IMR-90 (cell line): ENCODE data around the gene SOX11. TPM values are rescaled to one million over a fixed set of nuclear protein-coding genes. Genes with fewer than 3 reads are reported as not detected.
A peak's percentile ranks its signal among the peaks of the same experiment; 100 is the strongest.

Source experiments
- ATAC-seq: fragments of 200-7000 bp; cut with Tn5 transposase; 2 replicates; pipeline ENCODE4 v1.9.1; 2020; ENCODE audit warnings: low read depth, mild to moderate bottlenecking, moderate library complexity
- BruUV-seq: library from RNA; stranded (reverse); fragments of 400-500 nt; replicated peaks from 2 replicates; lab custom pipeline; 2021; lab: Mats Ljungman, UMichigan
- CTCF ChIA-PET: fragments of 300-600 bp; formaldehyde crosslinking; extraction: SDS; loops from one replicate; lab custom pipeline; 2021; ENCODE audit warnings: antibody characterized with exemption; lab: Yijun Ruan, JAX
- POLR2A ChIA-PET: fragments of 300-600 bp; sonication (Branson Sonifier 250); formaldehyde crosslinking; loops from one replicate; lab custom pipeline; 2022; ENCODE audit warnings: antibody characterized with exemption; ENCODE audit not compliant: unreplicated experiment; lab: Charles Lee
- DNase-seq: peaks from one replicate; pipeline ENCODE4 v3.0.0; 2013
- H2AFZ ChIP-seq: replicated peaks from 2 replicates; pipeline ENCODE3; 2013; ENCODE audit warnings: low read length, mild to moderate bottlenecking; ENCODE audit not compliant: poor library complexity
- H2AK5ac ChIP-seq: 2 replicates; pipeline ENCODE4 v1.6.1; 2013; ENCODE audit warnings: low read depth, low read length, inconsistent platforms
- H2AK9ac ChIP-seq: replicated peaks from 2 replicates; pipeline ENCODE3; 2013; ENCODE audit warnings: mild to moderate bottlenecking, low read depth, low read length, moderate library complexity; ENCODE audit not compliant: poor library complexity
- H2BK120ac ChIP-seq: 2 replicates; pipeline ENCODE4 v1.6.1; 2013; ENCODE audit warnings: low read depth, low read length, inconsistent platforms
- H2BK15ac ChIP-seq: 3 replicates; pipeline ENCODE4 v1.6.1; 2013; ENCODE audit warnings: low read depth, low read length, inconsistent platforms
- H2BK20ac ChIP-seq: 2 replicates; pipeline ENCODE4 v1.6.1; 2013; ENCODE audit warnings: low read depth, mild to moderate bottlenecking, inconsistent platforms, low read length, moderate library complexity
- H2BK5ac ChIP-seq: 2 replicates; pipeline ENCODE4 v1.6.1; 2013; ENCODE audit warnings: mild to moderate bottlenecking, low read depth, low read length, inconsistent platforms; ENCODE audit not compliant: poor library complexity, severe bottlenecking
- H3K14ac ChIP-seq: replicated peaks from 2 replicates; pipeline ENCODE4 v1.6.1; 2013; ENCODE audit warnings: low read depth, low read length, inconsistent platforms
- H3K18ac ChIP-seq: 2 replicates; pipeline ENCODE4 v1.6.1; 2013; ENCODE audit warnings: low read depth, low read length, control low read depth
- H3K23ac ChIP-seq: 2 replicates; pipeline ENCODE4 v1.6.1; 2013; ENCODE audit warnings: low read depth, low read length, inconsistent platforms
- H3K27ac ChIP-seq: 2 replicates; pipeline ENCODE4 v1.5.1; 2013; ENCODE audit warnings: mild to moderate bottlenecking, control low read depth, low read length; ENCODE audit not compliant: insufficient read depth
- H3K27me3 ChIP-seq: 2 replicates; pipeline ENCODE4 v1.6.1; 2013; ENCODE audit warnings: low read length; ENCODE audit not compliant: control insufficient read depth, insufficient read depth
- H3K36me3 ChIP-seq: 2 replicates; pipeline ENCODE4 v1.6.1; 2013; ENCODE audit warnings: low read length, mixed read lengths; ENCODE audit not compliant: control insufficient read depth, insufficient read depth
- H3K4ac ChIP-seq: 2 replicates; pipeline ENCODE4 v1.6.1; 2013; ENCODE audit warnings: low read depth, low read length, inconsistent platforms
- H3K4me1 ChIP-seq: 2 replicates; pipeline ENCODE4 v1.6.1; 2013; ENCODE audit warnings: low read length, mixed read lengths; ENCODE audit not compliant: control insufficient read depth, insufficient read depth
- H3K4me2 ChIP-seq: 2 replicates; pipeline ENCODE4 v1.6.1; 2013; ENCODE audit warnings: low read depth, mild to moderate bottlenecking, control low read depth, low read length, moderate library complexity
- H3K4me3 ChIP-seq: 2 replicates; pipeline ENCODE4 v1.5.1; 2013; ENCODE audit warnings: low read depth, mild to moderate bottlenecking, control low read depth, low read length, moderate library complexity; ENCODE audit not compliant: insufficient read depth
- H3K56ac ChIP-seq: 2 replicates; pipeline ENCODE4 v1.6.1; 2013; ENCODE audit warnings: low read length, inconsistent platforms; ENCODE audit not compliant: insufficient read depth; ENCODE audit errors: extremely low read depth
- H3K79me1 ChIP-seq, 2 experiments: 2 replicates each; pipeline ENCODE4 v1.6.1; 2013; ENCODE audit warnings: low read length in 2 of 2, inconsistent platforms in 1 of 2, low read depth in 1 of 2
- H3K9ac ChIP-seq: 2 replicates; pipeline ENCODE4 v1.6.1; 2013; ENCODE audit warnings: low read depth, low read length, control low read depth
- H3K9me1 ChIP-seq: 2 replicates; pipeline ENCODE4 v1.6.1; 2013; ENCODE audit warnings: low read length, inconsistent platforms; ENCODE audit not compliant: insufficient read depth
- H3K9me3 ChIP-seq: 2 replicates; pipeline ENCODE4 v1.6.1; 2013; ENCODE audit warnings: low read length; ENCODE audit not compliant: control insufficient read depth, insufficient read depth
- H4K20me1 ChIP-seq: 2 replicates; pipeline ENCODE4 v1.6.1; 2013; ENCODE audit warnings: low read length, inconsistent platforms; ENCODE audit not compliant: insufficient read depth
- H4K5ac ChIP-seq: 2 replicates; pipeline ENCODE4 v1.6.1; 2013; ENCODE audit warnings: mild to moderate bottlenecking, low read depth, low read length, control low read depth
- H4K8ac ChIP-seq, 2 experiments: 2 replicates each; pipeline ENCODE4 v1.6.1; 2013; ENCODE audit warnings: low read depth in 2 of 2, low read length in 2 of 2, control low read depth in 1 of 2, inconsistent platforms in 1 of 2
- H4K91ac ChIP-seq: 2 replicates; pipeline ENCODE4 v1.6.1; 2013; ENCODE audit warnings: low read depth, low read length, inconsistent platforms; ENCODE audit not compliant: insufficient read depth
- BHLHE40 ChIP-seq: fragments of 150-350 bp; IDR thresholded peaks from 2 replicates; pipeline ENCODE4 v1.6.1; 2016; ENCODE audit warnings: mild to moderate bottlenecking, low read depth, low read length
- CEBPB ChIP-seq: IDR thresholded peaks from 2 replicates; pipeline ENCODE4 v1.6.1; 2012; ENCODE audit warnings: low read depth, low read length, improper control_type of control experiment
- FOS ChIP-seq: fragments of 150-350 bp; IDR thresholded peaks from 2 replicates; pipeline ENCODE4 v1.6.1; 2016; ENCODE audit warnings: low read depth, low read length
- MAFK ChIP-seq: IDR thresholded peaks from 2 replicates; pipeline ENCODE4 v1.6.1; 2012; ENCODE audit warnings: low read depth, low read length, improper control_type of control experiment
- MAZ ChIP-seq: IDR thresholded peaks from 2 replicates; pipeline ENCODE4 v1.6.1; 2012; ENCODE audit warnings: low read depth, mild to moderate bottlenecking, low read length, improper control_type of control experiment, moderate library complexity, borderline replicate concordance
- MXI1 ChIP-seq: IDR thresholded peaks from 2 replicates; pipeline ENCODE4 v1.6.1; 2012; ENCODE audit warnings: low read depth, mild to moderate bottlenecking, low read length, moderate library complexity, borderline replicate concordance
- NFE2L2 ChIP-seq: fragments of 150-350 bp; IDR thresholded peaks from 2 replicates; pipeline ENCODE4 v1.6.1; 2016; ENCODE audit warnings: low read depth, mild to moderate bottlenecking, low read length
- POLR2A ChIP-seq: IDR thresholded peaks from 2 replicates; pipeline ENCODE4 v1.6.1; 2012; ENCODE audit warnings: mild to moderate bottlenecking, low read depth, low read length
- RAD21 ChIP-seq: IDR thresholded peaks from 2 replicates; pipeline ENCODE4 v1.6.1; 2012; ENCODE audit warnings: low read length, improper control_type of control experiment
- RCOR1 ChIP-seq: IDR thresholded peaks from 2 replicates; pipeline ENCODE4 v1.6.1; 2012; ENCODE audit warnings: mild to moderate bottlenecking, low read length, improper control_type of control experiment; ENCODE audit not compliant: insufficient replicate concordance
- SMC3 ChIP-seq: fragments of 150-350 bp; IDR thresholded peaks from 2 replicates; pipeline ENCODE4 v1.6.1; 2016; ENCODE audit warnings: low read depth, mild to moderate bottlenecking, antibody characterized with exemption, low read length, moderate library complexity
- whole genome bisulfite sequencing, 2 experiments: methylation state at CpG; one replicate each; pipeline versions ENCODE4 v1.1.5 to v1.1.7; 2013; ENCODE audit warnings: missing lambda C conversion rate in 2 of 2; ENCODE audit not compliant: insufficient read length in 1 of 2; ENCODE audit errors: extremely low coverage in 2 of 2; 5-methylcytosine and 5-hydroxymethylcytosine counted together
- dilution Hi-C: fragments of 300-500 bp; cut with HindIII; formaldehyde crosslinking; loops from one replicate; pipeline ENCODE4 v1.14.3; 2018; ENCODE audit warnings: low sequenced_read_pairs; ENCODE audit not compliant: unreplicated experiment
- in situ Hi-C: fragments of 300-500 bp; cut with MboI; formaldehyde crosslinking; loops from 3 replicates; pipeline ENCODE4 v1.14.3; 2019; ENCODE audit warnings: low sequenced_read_pairs, inconsistent platforms, mixed read lengths
- intact Hi-C: fragments of 100-400 bp; cut with micrococcal nuclease; formaldehyde crosslinking; loops from 2 replicates; pipeline ENCODE4 v1.10.0; 2022
- polyA plus RNA-seq, 3 experiments: library from polyadenylated mRNA; depleted of rRNA; stranded (reverse); fragments of >200 nt; gene quantifications; 2 replicates each; pipeline ENCODE4 v1.2.3, GENCODE V29; 2012; ENCODE audit warnings: low replicate concordance in 1 of 3
- total RNA-seq: library from RNA; depleted of rRNA; stranded (reverse); fragments of >200 nt; gene quantifications from 2 replicates; pipeline ENCODE4 v1.2.3, GENCODE V29; 2012
- TF ChIP-seq, protein P1 (sequence below): fragments of 150-350 bp; IDR thresholded peaks from 2 replicates; pipeline ENCODE4 v1.6.1; 2016; ENCODE audit warnings: low read depth, mild to moderate bottlenecking, low read length, moderate library complexity, borderline replicate concordance

SOX11 gene
- total and polyA plus RNA-seq, 2 of the 4 experiments (the other 2 are of a cell fraction): 1.9 to 2.2 TPM

DNA sequence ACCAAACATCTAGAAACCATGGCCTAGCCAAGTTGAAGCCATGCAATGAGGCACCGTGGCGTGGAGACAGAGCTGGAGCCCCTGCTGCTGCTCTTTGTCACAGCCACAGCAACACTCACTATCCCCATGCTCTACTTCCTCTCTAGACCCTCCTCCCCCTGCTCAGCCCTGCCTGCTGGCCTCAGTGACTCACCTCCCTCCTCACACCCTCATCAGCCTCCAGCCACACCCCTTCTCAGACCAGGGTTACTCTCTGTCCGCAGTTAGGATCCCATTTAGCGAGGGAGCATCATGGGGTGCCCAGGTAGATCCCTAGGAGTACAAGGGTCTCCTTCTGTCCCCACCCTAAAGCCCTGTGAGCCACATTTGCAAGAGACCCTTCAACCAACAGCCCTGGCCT is 25.4 kb upstream of the SOX11 start:
- no peak for TF ChIP-seq CEBPB
- no peak for TF ChIP-seq MAFK
- no peak for TF ChIP-seq MXI1
- no peak for TF ChIP-seq RAD21
- TF ChIP-seq RCOR1: no peak
- no peak for TF ChIP-seq BHLHE40
- TF ChIP-seq SMC3: no peak
- TF ChIP-seq FOS: no peak
- TF ChIP-seq POLR2A: no peak
- TF ChIP-seq, protein P1, sequence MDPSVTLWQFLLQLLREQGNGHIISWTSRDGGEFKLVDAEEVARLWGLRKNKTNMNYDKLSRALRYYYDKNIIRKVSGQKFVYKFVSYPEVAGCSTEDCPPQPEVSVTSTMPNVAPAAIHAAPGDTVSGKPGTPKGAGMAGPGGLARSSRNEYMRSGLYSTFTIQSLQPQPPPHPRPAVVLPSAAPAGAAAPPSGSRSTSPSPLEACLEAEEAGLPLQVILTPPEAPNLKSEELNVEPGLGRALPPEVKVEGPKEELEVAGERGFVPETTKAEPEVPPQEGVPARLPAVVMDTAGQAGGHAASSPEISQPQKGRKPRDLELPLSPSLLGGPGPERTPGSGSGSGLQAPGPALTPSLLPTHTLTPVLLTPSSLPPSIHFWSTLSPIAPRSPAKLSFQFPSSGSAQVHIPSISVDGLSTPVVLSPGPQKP: no peak
- no peak for TF ChIP-seq MAZ
- no peak for TF ChIP-seq NFE2L2
- ATAC-seq (no peak), DNase-seq (peak; percentile 7)
- Histone ChIP-seq H2BK20ac (no peak overlapping the region), H2BK120ac (no peak overlapping the region), H2AK9ac (no peak overlapping the region), H3K9ac (no peak overlapping the region), H3K27ac (no peak overlapping the region), H3K9me3 (no peaks in the 10 kb centered on the region), H4K20me1 (no peaks in the 10 kb centered on the region), H3K23ac (no peak overlapping the region), H2AFZ (no peak overlapping the region), H4K91ac (no peak overlapping the region), H3K4me2 (no peak overlapping the region), H3K79me1 (no peaks in the 10 kb centered on the region), H2BK15ac (no peak overlapping the region), H3K4me3 (no peak overlapping the region), H4K5ac (no peak overlapping the region), H3K4me1 (no peaks in the 10 kb centered on the region), H3K9me1 (no peaks in the 10 kb centered on the region), H3K36me3 (no peaks in the 10 kb centered on the region), H3K27me3 (peaks cover 5% of the 10 kb centered on the region), H2AK5ac (no peak overlapping the region), H3K18ac (no peak overlapping the region), H4K8ac (no peak overlapping the region), H3K14ac (no peak overlapping the region), H3K4ac (no peak overlapping the region), H3K56ac (no peak overlapping the region), H2BK5ac (no peak overlapping the region)
- WGBS, 2 experiments: 60% methylated on average over 2 of the region's 4 CpGs; no CpG with 5 or more reads in 1 of the 2 experiments
- no TSS peak for BruUV-seq
- POLR2A ChIA-PET: no interaction called here
- intact Hi-C loops (no loop called here), dilution Hi-C loops (no loop called here), in situ Hi-C loops (no loop called here)
- CTCF ChIA-PET: no interaction called here
